Prostate gland (tissue), 2 donors: Measurements from ENCODE around the gene EPHB6. TPM values are rescaled to one million over a fixed set of nuclear protein-coding genes. Genes with fewer than 3 reads are reported as not detected.

ENCODE experiments used
- DNase-seq: peaks from one replicate; pipeline ENCODE4 v3.0.0-alpha.2; 2019; ENCODE audit warnings: low spot score
- H3K27ac ChIP-seq, 2 donors: fragments of 200-600 bp; sonication (generic); 2 replicates each; pipeline ENCODE4 v1.5.1; 2017 to 2019
- H3K27me3 ChIP-seq: fragments of 200-600 bp; sonication (generic); replicated peaks from 2 replicates; pipeline ENCODE4 v1.5.1; 2019; ENCODE audit not compliant: insufficient read depth
- H3K36me3 ChIP-seq, 2 donors: fragments of 200-600 bp; sonication (generic); 1 replicate in 1 of 2; 2 replicates in 1 of 2; pipeline versions ENCODE4 v1.5.1 to v1.8.1; 2017 to 2019
- H3K4me1 ChIP-seq: fragments of 200-600 bp; sonication (generic); replicated peaks from 2 replicates; pipeline ENCODE4 v1.5.1; 2019
- H3K4me3 ChIP-seq, 2 donors: fragments of 200-600 bp; sonication (generic); 2 replicates each; pipeline ENCODE4 v1.5.1; 2017 to 2019
- H3K9me3 ChIP-seq: fragments of 200-600 bp; sonication (generic); 2 replicates; pipeline ENCODE4 v1.5.1; 2017
- POLR2A ChIP-seq: fragments of 450-650 bp; IDR thresholded peaks from one replicate; pipeline ENCODE4 v1.6.1; 2016; ENCODE audit warnings: antibody characterized with exemption, mild to moderate bottlenecking
- POLR2AphosphoS5 ChIP-seq: sonication (generic); formaldehyde crosslinking; IDR thresholded peaks from one replicate; pipeline ENCODE4 v1.6.1; 2017; ENCODE audit warnings: antibody characterized with exemption
- WGBS: methylation state at CpG from one replicate; pipeline ENCODE4 v1.1.5; 2018; 5-methylcytosine and 5-hydroxymethylcytosine counted together
- intact Hi-C: fragments of 100-400 bp; cut with DNase I; formaldehyde crosslinking; loops from one replicate; pipeline ENCODE4 v1.14.2; 2022
- total RNA-seq, 2 donors: library from RNA; depleted of rRNA; stranded (reverse); fragments of >200 nt; gene quantifications; one replicate each; pipeline ENCODE4 v1.1.0, GENCODE V29; 2016
- TF ChIP-seq, protein P1 (sequence below), 4 experiments: fragments of 200-600 bp in 2 of 4; fragments of 450-650 bp in 2 of 4; sonication (generic) in 2 of 4; IDR thresholded peaks; 1 replicate in 3 of 4; 2 replicates in 1 of 4; pipeline ENCODE4 v1.5.1; 2016 to 2019; ENCODE audit warnings: antibody characterized with exemption in 4 of 4, mild to moderate bottlenecking in 2 of 4, moderate library complexity in 2 of 4

Gene EPHB6
- total RNA-seq, 2 donors from 2014 or later, result 98.1 to 122 TPM

DNA sequence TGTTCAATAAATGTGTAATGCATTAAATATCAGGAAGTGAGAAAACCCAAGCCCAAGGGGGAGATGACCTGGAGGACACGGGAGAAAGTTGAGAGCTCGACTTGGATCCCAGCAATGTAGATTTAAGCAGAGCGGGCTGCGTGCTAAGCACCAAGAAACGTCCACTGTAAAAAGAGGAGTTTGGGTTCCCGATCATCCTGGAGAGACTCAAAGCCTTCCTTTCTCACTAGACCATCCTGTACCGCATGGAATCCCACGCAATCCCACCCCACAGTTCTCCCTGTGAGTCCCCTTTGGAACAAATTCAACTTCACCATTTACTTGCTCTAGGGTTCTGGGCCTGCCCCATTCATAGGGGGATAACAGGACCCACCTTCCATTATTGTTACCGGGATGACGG lies 28.3 kb downstream of the EPHB6 start:
- DNase-seq, result no peak
- H3K27ac ChIP-seq, result no peak overlapping the region
- H3K36me3 ChIP-seq, result no peaks in the 10 kb centered on the region
- H3K4me1 ChIP-seq, result no peaks in the 10 kb centered on the region
- intact Hi-C loops, result no loop called here
- H3K27me3 ChIP-seq, result no peaks in the 10 kb centered on the region
- peak overlapping the region in 1 of 2 donors; percentile 51 for H3K4me3 ChIP-seq
- no peak for TF ChIP-seq POLR2AphosphoS5
- TF ChIP-seq, protein P1, sequence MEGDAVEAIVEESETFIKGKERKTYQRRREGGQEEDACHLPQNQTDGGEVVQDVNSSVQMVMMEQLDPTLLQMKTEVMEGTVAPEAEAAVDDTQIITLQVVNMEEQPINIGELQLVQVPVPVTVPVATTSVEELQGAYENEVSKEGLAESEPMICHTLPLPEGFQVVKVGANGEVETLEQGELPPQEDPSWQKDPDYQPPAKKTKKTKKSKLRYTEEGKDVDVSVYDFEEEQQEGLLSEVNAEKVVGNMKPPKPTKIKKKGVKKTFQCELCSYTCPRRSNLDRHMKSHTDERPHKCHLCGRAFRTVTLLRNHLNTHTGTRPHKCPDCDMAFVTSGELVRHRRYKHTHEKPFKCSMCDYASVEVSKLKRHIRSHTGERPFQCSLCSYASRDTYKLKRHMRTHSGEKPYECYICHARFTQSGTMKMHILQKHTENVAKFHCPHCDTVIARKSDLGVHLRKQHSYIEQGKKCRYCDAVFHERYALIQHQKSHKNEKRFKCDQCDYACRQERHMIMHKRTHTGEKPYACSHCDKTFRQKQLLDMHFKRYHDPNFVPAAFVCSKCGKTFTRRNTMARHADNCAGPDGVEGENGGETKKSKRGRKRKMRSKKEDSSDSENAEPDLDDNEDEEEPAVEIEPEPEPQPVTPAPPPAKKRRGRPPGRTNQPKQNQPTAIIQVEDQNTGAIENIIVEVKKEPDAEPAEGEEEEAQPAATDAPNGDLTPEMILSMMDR (IDR thresholded peaks at IDR 0.05), result no peak
- TF ChIP-seq POLR2A, result no peak
- 84% methylated on average over 10 of the region's 10 CpGs for WGBS
- H3K9me3 ChIP-seq, result no peaks in the 10 kb centered on the region

DNA sequence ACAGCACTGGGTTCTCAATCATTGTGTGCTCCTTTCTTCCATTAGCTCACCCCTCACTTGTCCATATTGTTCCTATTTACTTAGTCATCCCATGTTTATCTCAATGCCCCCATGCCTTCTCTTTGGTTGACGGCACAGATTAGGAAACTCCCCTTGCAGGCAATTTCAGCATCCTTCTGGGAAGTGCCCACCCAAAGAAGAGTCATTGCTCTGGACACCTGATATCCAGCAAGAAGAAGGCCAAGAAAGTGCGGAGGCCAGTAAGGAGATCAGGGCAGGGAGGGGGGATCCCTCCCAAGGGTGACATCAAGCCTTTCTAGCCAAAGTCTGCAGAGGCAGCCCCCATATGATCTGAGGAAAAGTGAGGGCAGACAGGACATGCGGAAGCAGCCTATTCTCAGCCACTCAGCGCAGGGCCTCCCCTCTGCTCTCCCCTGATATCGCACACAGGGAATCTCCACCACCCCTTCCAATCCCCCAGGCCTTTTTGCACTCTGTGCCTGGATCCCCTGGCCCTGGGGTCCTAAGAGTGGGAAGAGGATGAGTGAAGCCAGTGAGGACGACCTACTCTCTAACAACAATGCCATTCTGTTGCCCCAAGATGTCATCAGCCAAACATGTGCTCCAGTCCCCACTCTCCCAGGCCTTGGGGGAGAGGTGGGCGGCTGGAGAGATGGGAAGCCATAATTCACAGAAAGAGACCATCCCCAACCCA lies 28.9 kb downstream of the EPHB6 start:
- DNase-seq, result no peak
- no peaks in the 10 kb centered on the region for H3K36me3 ChIP-seq
- H3K27ac ChIP-seq, result peak overlapping the region in 1 of 2 donors; percentile 79
- no peaks in the 10 kb centered on the region for H3K9me3 ChIP-seq
- peak overlapping the region; percentile 42 to 51 for H3K4me3 ChIP-seq
- TF ChIP-seq, protein P1 (IDR thresholded peaks at IDR 0.05), result no peak
- TF ChIP-seq POLR2AphosphoS5 (no peak), POLR2A (no peak)
- no peaks in the 10 kb centered on the region for H3K27me3 ChIP-seq
- intact Hi-C loops, result no loop called here
- no peaks in the 10 kb centered on the region for H3K4me1 ChIP-seq
- WGBS, result 82% methylated on average over 7 of the region's 7 CpGs

- Histone ChIP-seq H3K27me3 (no peaks in the 10 kb centered on the region), H3K4me1 (no peaks in the 10 kb centered on the region), H3K9me3 (no peaks in the 10 kb centered on the region), H3K36me3 (no peaks in the 10 kb centered on the region), H3K4me3 (peak overlapping the region; percentile 42 to 51), H3K27ac (peak overlapping the region in 1 of 2 donors; percentile 79)
- intact Hi-C loops, result no loop called here
- TF ChIP-seq POLR2AphosphoS5 (no peak), POLR2A (no peak)
- TF ChIP-seq, protein P1 (IDR thresholded peaks at IDR 0.05), result no peak
- WGBS, result 89% methylated on average over 4 of the region's 4 CpGs
- DNase-seq, result no peak
Observed at GRCh38 chr7:142884286-142884640, 29.4 kb downstream of the EPHB6 start.

DNA sequence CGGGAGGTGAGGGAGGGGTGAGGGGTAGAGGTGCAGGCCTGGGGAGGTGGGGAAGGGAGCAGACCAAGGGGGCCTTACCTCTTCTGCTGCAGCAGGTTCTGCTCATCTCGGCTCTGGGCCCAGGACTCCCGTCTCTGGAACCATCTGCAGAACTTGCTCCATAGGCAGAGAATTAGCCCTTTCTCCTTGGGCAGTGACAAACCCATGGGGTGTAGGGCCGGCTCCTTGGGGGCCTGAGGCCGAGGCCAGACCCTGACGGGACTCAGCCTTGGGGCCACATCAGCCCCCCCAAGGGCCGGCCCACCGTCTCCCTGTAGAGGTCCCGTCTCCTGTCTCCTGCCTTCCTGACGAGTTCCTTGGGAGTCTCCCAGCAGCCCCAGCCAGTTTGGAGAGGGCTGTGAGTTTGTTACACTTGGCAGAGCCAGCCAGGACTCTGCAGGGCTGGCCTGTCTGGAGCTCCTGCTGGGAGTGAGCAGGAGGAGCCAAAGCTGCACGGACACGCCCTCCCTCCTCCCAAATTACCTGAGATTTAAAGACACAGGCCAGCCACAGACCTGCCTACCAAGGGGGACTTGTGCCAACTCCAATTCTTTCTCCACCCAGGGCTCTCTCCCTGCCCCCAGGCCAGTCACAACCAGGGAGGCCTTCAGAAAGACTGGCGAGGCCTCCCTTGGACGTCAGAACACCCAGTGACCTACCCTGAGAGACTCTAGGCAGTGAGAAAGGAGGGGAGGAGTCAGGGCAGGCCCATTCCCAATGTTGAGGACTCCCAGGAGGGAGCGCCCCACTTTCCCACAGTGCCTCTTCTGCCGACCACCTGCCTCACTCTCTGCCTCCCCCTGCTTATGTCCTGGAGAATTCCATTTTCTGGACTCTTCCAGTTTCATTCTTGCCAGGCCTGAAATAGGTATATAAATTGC lies 30.7 kb downstream of the EPHB6 start, which contains the start of gene TRPV6:
Gene TRPV6, minus strand, starts transcription at position 435 of the 920 bp plus-strand sequence.
- peak; percentile 89 for DNase-seq
- no peaks in the 10 kb centered on the region for H3K27me3 ChIP-seq
- H3K4me3 ChIP-seq, result peak within 1 kb of the TSS; percentile 42 to 51
- peak within 1 kb of the TSS; percentile 71 to 79 for H3K27ac ChIP-seq
- intact Hi-C loops, result no loop called here
- no peaks in the 10 kb centered on the region for H3K36me3 ChIP-seq
- H3K9me3 ChIP-seq, result no peaks in the 10 kb centered on the region
- 29% methylated on average over 16 of the region's 16 CpGs for WGBS
- TF ChIP-seq POLR2A (peak; percentile 21), POLR2AphosphoS5 (peak; percentile 79)
- TF ChIP-seq, protein P1 (IDR thresholded peaks at IDR 0.05), result no peak
- H3K4me1 ChIP-seq, result no peaks in the 10 kb centered on the region
